Measurements from ENCODE around the gene ALG12. TPM values are rescaled to one million over a fixed set of nuclear protein-coding genes. Genes with fewer than 3 reads are reported as not detected.

The ALG12 gene
- total and polyA plus RNA-seq, 2 of the 8 experiments (the other 6 are each of a cell fraction or from before 2014, with no cell fraction given) = 13.4 to 22.5 TPM

DNA sequence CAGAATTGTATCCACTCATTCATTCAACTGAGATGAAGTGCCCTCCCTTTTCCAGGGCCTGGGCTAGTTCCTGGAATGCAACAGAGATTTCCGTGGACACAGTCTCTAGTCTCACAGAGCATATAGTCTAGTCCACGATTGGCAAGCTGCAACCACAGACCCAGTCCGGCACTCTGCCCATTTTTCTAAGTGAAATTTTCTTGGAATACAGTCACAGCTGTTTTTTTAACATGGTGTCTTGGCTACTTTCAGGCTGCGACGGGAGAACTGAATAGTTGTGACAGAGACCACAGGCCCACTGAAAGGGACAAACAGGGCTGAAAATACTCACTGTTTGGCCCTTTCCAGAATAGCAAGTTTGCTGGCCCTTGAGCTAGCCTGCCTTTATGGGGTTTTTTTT lies 29.2 kb downstream of the ALG12 start:
- FAIRE-seq = no peak
- no peak overlapping the region for H3K27ac ChIP-seq (ENCODE audit: low read depth, low read length)
- no peak overlapping the region for H3K18ac ChIP-seq (ENCODE audit: extremely low read depth, low read length)
- H3K4me3 ChIP-seq (ENCODE audit: extremely low read depth in 1 of 4, insufficient read depth in 2 of 4, low read depth in 3 of 4, low read length in 4 of 4) = no peak overlapping the region
- no peak overlapping the region for H3K4ac ChIP-seq (replicated peaks; ENCODE audit: insufficient read length, low read depth, low read length)
- 91% methylated on average over 5 of the region's 5 CpGs; no CpG with 5 or more reads in 1 of the 2 experiments for WGBS, 2 experiments (ENCODE audit: extremely low coverage in 1 of 2, insufficient coverage in 1 of 2, insufficient read length in 1 of 2, insufficient replicate concordance in 2 of 2, low coverage in 1 of 2, low lambda C conversion rate in 2 of 2, missing lambda C conversion rate in 1 of 2)
- H4K91ac ChIP-seq (replicated peaks; ENCODE audit: insufficient read length, low read length) = no peak overlapping the region
- ChIA-PET POLR2A (ENCODE audit: partially characterized antibody) (interaction anchor here (0.6 kb wide), 1 partner anchor 57 kb away, joined by 5 read pairs; no protein-coding TSS in a partner anchor), CTCF (ENCODE audit: partially characterized antibody) (interaction anchor here (1.7 kb wide), 1 partner anchor 18 kb away, joined by 4 read pairs; no protein-coding TSS in a partner anchor)
- H2BK15ac ChIP-seq (ENCODE audit: low read length) = no peak overlapping the region
- H4K20me1 ChIP-seq (replicated peaks in 1 of 2; ENCODE audit: control insufficient read depth in 1 of 2, insufficient read depth in 2 of 2, low read length in 2 of 2) = peaks cover 0 to 7% of the 10 kb centered on the region in 2 experiments
- H3K27me3 ChIP-seq (replicated peaks in 1 of 4; ENCODE audit: control insufficient read depth in 3 of 4, extremely low read depth in 1 of 4, insufficient read depth in 3 of 4, low read length in 3 of 4) = no peaks in the 10 kb centered on the region
- peaks cover 0 to 1% of the 10 kb centered on the region in 2 experiments; a peak in 1 of 4 replicates for H3K79me2 ChIP-seq (ENCODE audit: control insufficient read depth in 1 of 2, insufficient read depth in 2 of 2, low read length in 2 of 2)
- no peak overlapping the region for H2BK12ac ChIP-seq (ENCODE audit: low read depth, low read length)
- H3K9me3 ChIP-seq (ENCODE audit: insufficient read depth in 2 of 2, low read depth in 1 of 2, low read length in 1 of 2) = peaks cover 3 to 4% of the 10 kb centered on the region in 2 experiments; a peak in 2 of 4 replicates
- no peak overlapping the region for H3K56ac ChIP-seq (replicated peaks; ENCODE audit: insufficient read length, low read depth, low read length)
- no peak overlapping the region for H2BK20ac ChIP-seq (ENCODE audit: low read length)
- no peak overlapping the region for H2AK5ac ChIP-seq (ENCODE audit: low read depth, low read length)
- H3K23ac ChIP-seq (ENCODE audit: insufficient read length) = no peak overlapping the region
- no peak overlapping the region for H4K5ac ChIP-seq (ENCODE audit: insufficient read length, low read depth, low read length)
- no peak overlapping the region for H2AFZ ChIP-seq (ENCODE audit: low read length)
- no peak overlapping the region for H3K14ac ChIP-seq (ENCODE audit: insufficient read length)
- H2BK120ac ChIP-seq (replicated peaks; ENCODE audit: low read depth, low read length) = no peak overlapping the region
- no peak overlapping the region for H3K4me2 ChIP-seq (ENCODE audit: insufficient read depth in 1 of 2, low read depth in 2 of 2, low read length in 2 of 2)
- no peak for DNase-seq (ENCODE audit: low read depth in 1 of 2, low spot score in 2 of 2)
- no peak overlapping the region for H4K8ac ChIP-seq (ENCODE audit: extremely low read depth, insufficient read depth, low read length)
- H2BK5ac ChIP-seq (ENCODE audit: low read depth, low read length) = no peak overlapping the region
- peaks cover 3 to 38% (median 19%) of the 10 kb centered on the region in 4 experiments; a peak in 7 of 8 replicates for H3K36me3 ChIP-seq (ENCODE audit: control insufficient read depth in 2 of 4, insufficient read depth in 4 of 4, low read length in 3 of 4)
- no peaks in the 10 kb centered on the region for H3K23me2 ChIP-seq (ENCODE audit: low read depth, low read length)
- H3K9ac ChIP-seq (replicated peaks in 1 of 4; ENCODE audit: extremely low read depth in 1 of 4, low read depth in 3 of 4, low read length in 3 of 4) = no peak overlapping the region
- no peaks in the 10 kb centered on the region for H3K4me1 ChIP-seq (replicated peaks in 1 of 4; ENCODE audit: control insufficient read depth in 3 of 4, insufficient read depth in 4 of 4, low read length in 3 of 4)
- peaks cover 12% of the 10 kb centered on the region for H3K79me1 ChIP-seq (ENCODE audit: low read depth, low read length)
- TF ChIP-seq TAF1 (IDR thresholded peaks at IDR 0.05; ENCODE audit: low read depth, low read length) = no peak
- no peak for TF ChIP-seq EGR1 (IDR thresholded peaks at IDR 0.05; ENCODE audit: borderline replicate concordance, low read depth, low read length)

All from H1 (cell line).